ENCODE measurements around the gene RFK. TPM values are rescaled to one million over a fixed set of nuclear protein-coding genes. Genes with fewer than 3 reads are reported as not detected.

The RFK gene
- total and polyA plus RNA-seq, 9 of the 15 experiments (the other 6 are each of a cell fraction or from before 2014, with no cell fraction given): 3.8 to 51.1 (median 14.8) TPM

DNA sequence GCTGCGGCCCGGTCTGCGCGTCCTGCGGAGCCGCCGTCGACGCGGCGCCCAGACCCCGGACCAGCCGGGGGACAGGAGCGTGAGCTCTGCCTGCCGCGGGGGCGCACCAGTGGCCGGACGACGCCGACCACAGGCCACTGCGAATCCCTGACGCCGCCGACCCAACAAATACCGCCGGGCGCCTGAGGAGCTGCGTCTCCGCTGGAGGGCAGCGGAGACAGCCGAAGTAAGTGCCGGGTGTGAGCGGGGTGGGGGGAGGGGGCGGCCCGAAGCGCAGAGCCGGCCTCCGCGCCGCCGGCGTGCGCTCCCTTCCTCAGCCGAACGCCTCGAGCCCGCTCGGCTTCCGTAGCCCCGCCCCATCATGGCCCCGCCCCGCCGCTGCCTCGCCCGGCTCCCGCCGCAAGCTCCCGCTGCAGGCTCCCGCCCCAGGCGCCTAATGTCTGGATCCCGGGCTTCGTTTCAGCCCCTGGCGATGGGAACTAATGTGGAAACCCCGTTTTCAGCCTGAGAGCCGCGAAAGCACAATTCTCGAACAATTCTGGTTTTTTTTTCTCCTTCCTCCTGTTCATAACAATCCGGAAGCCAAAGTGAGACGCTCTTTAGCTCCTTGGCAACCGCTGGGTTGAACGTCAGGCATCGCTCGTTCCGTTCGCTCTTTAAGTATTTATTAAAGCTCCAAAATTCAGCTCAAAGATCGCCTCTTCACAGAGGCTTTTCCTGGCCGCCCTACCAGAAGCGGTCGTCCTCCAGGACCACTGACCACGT, at the start of gene RFK (continued):
- TF ChIP-seq, protein P1, sequence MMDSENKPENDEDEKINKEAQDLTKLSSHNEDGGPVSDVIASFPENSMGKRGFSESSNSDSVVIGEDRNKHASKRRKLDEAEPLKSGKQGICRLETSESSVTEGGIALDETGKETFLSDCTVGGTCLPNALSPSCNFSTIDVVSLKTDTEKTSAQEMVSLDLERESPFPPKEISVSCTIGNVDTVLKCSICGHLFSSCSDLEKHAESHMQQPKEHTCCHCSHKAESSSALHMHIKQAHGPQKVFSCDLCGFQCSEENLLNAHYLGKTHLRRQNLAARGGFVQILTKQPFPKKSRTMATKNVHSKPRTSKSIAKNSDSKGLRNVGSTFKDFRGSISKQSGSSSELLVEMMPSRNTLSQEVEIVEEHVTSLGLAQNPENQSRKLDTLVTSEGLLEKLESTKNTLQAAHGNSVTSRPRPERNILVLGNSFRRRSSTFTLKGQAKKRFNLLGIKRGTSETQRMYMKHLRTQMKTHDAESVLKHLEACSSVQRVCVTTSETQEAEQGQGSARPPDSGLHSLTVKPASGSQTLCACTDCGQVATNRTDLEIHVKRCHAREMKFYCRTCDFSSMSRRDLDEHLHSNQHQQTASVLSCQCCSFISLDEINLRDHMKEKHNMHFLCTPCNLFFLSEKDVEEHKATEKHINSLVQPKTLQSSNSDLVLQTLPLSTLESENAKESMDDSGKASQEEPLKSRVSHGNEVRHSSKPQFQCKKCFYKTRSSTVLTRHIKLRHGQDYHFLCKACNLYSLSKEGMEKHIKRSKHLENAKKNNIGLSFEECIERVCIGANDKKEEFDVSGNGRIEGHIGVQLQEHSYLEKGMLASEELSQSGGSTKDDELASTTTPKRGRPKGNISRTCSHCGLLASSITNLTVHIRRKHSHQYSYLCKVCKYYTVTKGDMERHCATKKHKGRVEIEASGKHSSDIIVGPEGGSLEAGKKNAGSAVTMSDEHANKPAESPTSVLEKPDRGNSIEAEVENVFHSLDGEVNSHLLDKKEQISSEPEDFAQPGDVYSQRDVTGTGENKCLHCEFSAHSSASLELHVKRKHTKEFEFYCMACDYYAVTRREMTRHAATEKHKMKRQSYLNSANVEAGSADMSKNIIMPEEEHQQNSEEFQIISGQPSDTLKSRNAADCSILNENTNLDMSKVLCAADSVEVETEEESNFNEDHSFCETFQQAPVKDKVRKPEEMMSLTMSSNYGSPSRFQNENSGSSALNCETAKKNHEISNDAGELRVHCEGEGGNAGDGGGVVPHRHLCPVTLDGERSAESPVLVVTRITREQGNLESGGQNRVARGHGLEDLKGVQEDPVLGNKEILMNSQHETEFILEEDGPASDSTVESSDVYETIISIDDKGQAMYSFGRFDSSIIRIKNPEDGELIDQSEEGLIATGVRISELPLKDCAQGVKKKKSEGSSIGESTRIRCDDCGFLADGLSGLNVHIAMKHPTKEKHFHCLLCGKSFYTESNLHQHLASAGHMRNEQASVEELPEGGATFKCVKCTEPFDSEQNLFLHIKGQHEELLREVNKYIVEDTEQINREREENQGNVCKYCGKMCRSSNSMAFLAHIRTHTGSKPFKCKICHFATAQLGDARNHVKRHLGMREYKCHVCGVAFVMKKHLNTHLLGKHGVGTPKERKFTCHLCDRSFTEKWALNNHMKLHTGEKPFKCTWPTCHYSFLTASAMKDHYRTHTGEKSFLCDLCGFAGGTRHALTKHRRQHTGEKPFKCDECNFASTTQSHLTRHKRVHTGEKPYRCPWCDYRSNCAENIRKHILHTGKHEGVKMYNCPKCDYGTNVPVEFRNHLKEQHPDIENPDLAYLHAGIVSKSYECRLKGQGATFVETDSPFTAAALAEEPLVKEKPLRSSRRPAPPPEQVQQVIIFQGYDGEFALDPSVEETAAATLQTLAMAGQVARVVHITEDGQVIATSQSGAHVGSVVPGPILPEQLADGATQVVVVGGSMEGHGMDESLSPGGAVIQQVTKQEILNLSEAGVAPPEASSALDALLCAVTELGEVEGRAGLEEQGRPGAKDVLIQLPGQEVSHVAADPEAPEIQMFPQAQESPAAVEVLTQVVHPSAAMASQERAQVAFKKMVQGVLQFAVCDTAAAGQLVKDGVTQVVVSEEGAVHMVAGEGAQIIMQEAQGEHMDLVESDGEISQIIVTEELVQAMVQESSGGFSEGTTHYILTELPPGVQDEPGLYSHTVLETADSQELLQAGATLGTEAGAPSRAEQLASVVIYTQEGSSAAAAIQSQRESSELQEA (IDR thresholded peaks at IDR 0.05; ENCODE audit: low read depth): peak; percentile 88
- TF ChIP-seq AFF4 (CRISPR knock-in tag; IDR thresholded peaks at IDR 0.05) (no peak), MYC (IDR thresholded peaks at IDR 0.05; ENCODE audit: low read depth, low read length) (peak; percentile 42; the same call in 1 of the 2 replicates), MYC (CRISPR knock-in tag; IDR thresholded peaks at IDR 0.05; ENCODE audit: borderline replicate concordance, low read depth) (no peak), ZNF551 (CRISPR knock-in tag; IDR thresholded peaks at IDR 0.05) (no peak), ZKSCAN1 (IDR thresholded peaks at IDR 0.05; ENCODE audit: low read depth, low read length) (no peak), XRCC5 (IDR thresholded peaks at IDR 0.05; ENCODE audit: low read depth, low read length) (no peak), NR4A1 (CRISPR knock-in tag; IDR thresholded peaks at IDR 0.05) (no peak), NR4A1 (tag; IDR thresholded peaks at IDR 0.05) (no peak), ZNF274 (IDR thresholded peaks at IDR 0.05; ENCODE audit: borderline replicate concordance, low read depth, low read length) (no peak), CHAMP1 (IDR thresholded peaks at IDR 0.05) (no peak), ZNF77 (CRISPR knock-in tag; IDR thresholded peaks at IDR 0.05) (no peak), BMI1 (IDR thresholded peaks at IDR 0.05; ENCODE audit: low read length) (no peak)
